ENCODE results near the gene C1QL2. TPM values are rescaled to one million over a fixed set of nuclear protein-coding genes. Genes with fewer than 3 reads are reported as not detected.

Gene C1QL2
- polyA plus RNA-seq, 12 donors: not detected

DNA sequence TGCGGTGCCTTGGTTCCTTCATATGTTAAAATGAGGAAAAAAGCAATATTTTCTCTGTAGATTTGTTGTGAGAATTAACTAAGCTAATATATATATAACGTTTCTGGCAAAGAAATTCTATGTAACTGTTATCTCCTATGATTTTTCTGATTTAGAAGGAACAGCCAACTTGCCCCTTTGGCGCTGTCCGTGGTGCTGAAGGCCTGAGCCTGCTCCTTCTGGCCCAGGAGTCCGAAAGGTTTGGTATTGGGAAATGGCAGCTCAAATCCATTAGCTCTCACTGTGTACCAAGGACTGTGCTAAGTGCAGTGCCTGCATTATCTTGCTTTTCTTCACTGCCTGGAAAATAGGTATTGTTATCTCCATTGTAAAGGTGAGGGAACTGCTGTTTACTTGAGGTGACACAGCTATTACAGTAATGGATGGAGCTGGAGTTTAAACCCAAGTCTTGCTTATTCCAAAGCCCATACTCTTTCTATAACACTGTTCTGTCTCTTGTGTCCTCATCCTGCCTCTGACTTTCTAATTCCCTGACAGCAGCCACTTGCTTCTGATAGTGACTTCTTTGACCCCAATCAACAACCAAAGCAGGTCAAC, 52.2 kb downstream of the C1QL2 start:
- peak; percentile 36 for DNase-seq

Other genes with a start within 250 kb of the C1QL2 start
- 1 to 10 TPM in 7 of 12 donors, under 1 TPM in 3, not detected in 2; 0.51 to 2.3 (median 1.4) TPM for gene MARCO, start 216.6 kb downstream of the C1QL2 start, polyA plus RNA-seq (ENCODE audit: insufficient read length in 12 of 12)
- gene STEAP3, start 65.1 kb upstream of the C1QL2 start, polyA plus RNA-seq (ENCODE audit: insufficient read length in 12 of 12): 10 to 100 TPM in 9 of 12 donors, 1 to 10 TPM in 2, not detected in 1; 5.3 to 27.1 (median 14.7) TPM
- gene C2orf76, start 208.1 kb upstream of the C1QL2 start, polyA plus RNA-seq (ENCODE audit: insufficient read length in 12 of 12): 10 to 100 TPM in 5 of 12 donors, 1 to 10 TPM in 5, not detected in 2; 7.6 to 15.3 (median 10.7) TPM
- gene DBI, start 208.2 kb upstream of the C1QL2 start, polyA plus RNA-seq (ENCODE audit: insufficient read length in 12 of 12): 100 to 1,000 TPM in 11 of 12 donors, not detected in 1; 234 to 476 (median 313) TPM

All from muscle of arm (tissue), 12 donors.